ENCODE measurements around the gene KCTD11. TPM values are rescaled to one million over a fixed set of nuclear protein-coding genes. Genes with fewer than 3 reads are reported as not detected.

The KCTD11 gene
- total RNA-seq, result 1 to 10 TPM; 5.3 to 5.9 TPM
- long read RNA-seq, transcript KCTD11-201 (1 exons, 2,783 nt), result major isoform, 11 of 14 reads
- long read RNA-seq, partial matches to known transcripts, result 0 of 14 reads
- long read RNA-seq, other reads (novel, unspliced or antisense), result 0 of 14 reads

GRCh38 chr17:7351665-7352502 is at the start of gene KCTD11:
KCTD11 (plus strand) TSS chr17:7352162.
- ATAC-seq (peak; percentile 79 to 80), DNase-seq (peak; percentile 93)
- intact Hi-C loops (cut with DNase I), result loop anchor here in 1 of 2 donors (2.0 kb wide), 1 partner anchor 209 kb away; the partner anchor contains the start of gene SENP3

GRCh38 chr17:7304179-7304578 is 47.8 kb upstream of the KCTD11 start:
- intact Hi-C loops (cut with DNase I), result no loop called here
- DNase-seq (no peak), ATAC-seq (no peak)

GRCh38 chr17:7306911-7307685 is 44.9 kb upstream of the KCTD11 start, which contains the start of gene EIF5A:
EIF5A (plus strand) TSS chr17:7307628; CDS start chr17:7309636, 2,008 bp downstream.
- peak; percentile 100 for DNase-seq
- peak; percentile 92 to 93 for ATAC-seq
- intact Hi-C loops (cut with DNase I), result no loop called here

- intact Hi-C loops (cut with DNase I), result no loop called here
- peak; percentile 41 to 44 for ATAC-seq
- peak; percentile 59 for DNase-seq
Observed at GRCh38 chr17:7307686-7308624, 44.0 kb upstream of the KCTD11 start.

- intact Hi-C loops (cut with DNase I), result no loop called here
- ATAC-seq (peak; percentile 6 to 31), DNase-seq (peak; percentile 81)
Observed at GRCh38 chr17:7308625-7309433, 43.1 kb upstream of the KCTD11 start.

GRCh38 chr17:7309628-7310027 is 42.3 kb upstream of the KCTD11 start:
- intact Hi-C loops (cut with DNase I), result no loop called here
- no peak for DNase-seq
- ATAC-seq, result no peak

GRCh38 chr17:7311110-7311705 is 40.8 kb upstream of the KCTD11 start:
- DNase-seq (no peak), ATAC-seq (no peak)
- intact Hi-C loops (cut with DNase I), result no loop called here

GRCh38 chr17:7312432-7313087 is 39.4 kb upstream of the KCTD11 start:
- DNase-seq (no peak), ATAC-seq (no peak)
- intact Hi-C loops (cut with DNase I), result no loop called here

GRCh38 chr17:7313088-7313889 is 38.7 kb upstream of the KCTD11 start:
- intact Hi-C loops (cut with DNase I), result no loop called here
- DNase-seq, result peak; percentile 15
- ATAC-seq, result no peak

GRCh38 chr17:7313890-7314718 is 37.9 kb upstream of the KCTD11 start:
- ATAC-seq, result no peak
- intact Hi-C loops (cut with DNase I), result no loop called here
- no peak for DNase-seq

- DNase-seq, result peak; percentile 95
- peak; percentile 86 to 95 for ATAC-seq
- intact Hi-C loops (cut with DNase I), result no loop called here
Observed at GRCh38 chr17:7314719-7315569, 37.0 kb upstream of the KCTD11 start, which contains the start of gene GPS2. GPS2 (minus strand) TSS chr17:7315360; CDS start chr17:7315052, 308 bp downstream.

GRCh38 chr17:7315570-7316235 is 36.3 kb upstream of the KCTD11 start:
- ATAC-seq, result peak in 1 of 2 donors; percentile 4
- DNase-seq, result no peak
- intact Hi-C loops (cut with DNase I), result no loop called here

GRCh38 chr17:7317161-7317803 is 34.7 kb upstream of the KCTD11 start:
- intact Hi-C loops (cut with DNase I), result no loop called here
- DNase-seq (no peak), ATAC-seq (no peak)
